ENCODE data around the gene SSPN.

SSPN gene

GRCh38 chr12:26268841-26269561, 73.6 kb downstream of the SSPN start:
- no peak for DNase-seq

DNA sequence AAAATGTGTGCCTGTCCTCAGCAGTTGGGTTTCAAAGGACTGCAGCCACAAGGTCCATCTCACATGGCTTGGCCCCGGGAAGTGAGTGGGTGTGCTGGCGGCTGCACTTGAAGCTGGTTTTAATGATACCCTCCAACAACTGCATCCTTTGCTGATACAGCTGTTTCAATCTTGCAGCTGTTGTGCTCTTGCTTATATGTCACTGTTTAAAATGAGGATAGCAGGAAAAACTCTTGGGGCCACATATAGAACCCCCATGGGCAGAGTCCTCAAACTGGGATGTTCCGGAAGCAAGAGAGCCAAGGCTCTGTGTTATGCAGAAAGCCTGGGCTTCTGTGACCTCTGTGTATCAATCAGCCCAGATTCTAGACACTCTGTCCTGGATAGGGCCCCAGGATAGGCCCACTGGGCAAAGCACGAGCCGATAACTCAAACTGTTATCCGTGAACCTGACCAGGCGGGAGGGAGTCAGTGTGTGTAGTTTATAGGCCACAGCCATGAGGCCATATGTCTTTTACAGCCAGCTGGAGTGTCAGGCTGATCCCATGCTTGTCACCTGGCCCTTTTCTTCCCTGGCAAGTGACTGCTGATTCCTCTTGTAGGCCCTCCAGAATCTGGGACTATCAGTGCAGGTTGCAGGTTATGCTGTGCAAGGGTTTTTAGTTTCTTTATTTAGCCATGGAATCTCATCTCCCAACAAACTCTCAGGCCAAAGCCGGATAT, 74.3 kb downstream of the SSPN start:
- DNase-seq, result no peak

DNA sequence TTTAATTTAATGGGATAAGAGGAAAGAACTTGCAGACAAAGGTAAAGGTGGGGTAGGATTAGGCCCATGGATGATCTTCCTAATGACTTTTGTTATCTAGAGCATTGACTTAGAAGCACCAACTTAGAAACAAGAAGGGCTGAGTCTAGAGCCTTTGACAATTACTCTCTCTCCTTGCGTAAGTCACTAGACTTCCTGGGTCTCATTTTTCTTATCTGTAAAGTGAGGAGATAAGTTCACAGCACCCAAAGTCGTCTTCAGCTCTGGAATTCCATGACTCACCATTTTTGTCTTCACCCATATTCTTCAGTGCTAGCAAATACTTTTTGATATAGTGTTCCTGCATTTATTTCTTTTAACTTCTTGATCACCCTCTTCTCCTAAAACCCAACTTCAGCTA, 75.7 kb downstream of the SSPN start:
- no peak for DNase-seq

GRCh38 chr12:26271889-26272492, 76.6 kb downstream of the SSPN start:
- no peak for DNase-seq

DNA sequence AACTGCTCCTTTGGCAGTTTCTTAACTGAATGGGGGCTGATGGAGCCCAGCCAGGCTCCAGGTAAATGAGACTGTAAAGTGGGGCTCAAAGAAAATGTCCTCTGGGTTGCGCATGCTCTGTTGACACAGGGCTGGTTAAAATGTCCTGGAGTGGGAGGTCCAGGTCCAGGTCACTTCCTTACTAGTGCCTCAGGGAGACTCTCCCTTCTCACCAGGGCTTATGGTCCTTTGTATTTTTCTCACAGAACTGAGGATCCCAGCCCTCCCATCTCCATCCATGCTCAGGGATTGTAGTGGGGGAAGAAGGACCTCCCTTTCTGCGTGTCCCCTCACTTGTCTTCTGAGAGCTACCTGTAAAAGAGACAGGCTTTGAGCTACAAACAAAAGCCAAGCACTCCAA, 77.5 kb downstream of the SSPN start:
- DNase-seq, result no peak

DNA sequence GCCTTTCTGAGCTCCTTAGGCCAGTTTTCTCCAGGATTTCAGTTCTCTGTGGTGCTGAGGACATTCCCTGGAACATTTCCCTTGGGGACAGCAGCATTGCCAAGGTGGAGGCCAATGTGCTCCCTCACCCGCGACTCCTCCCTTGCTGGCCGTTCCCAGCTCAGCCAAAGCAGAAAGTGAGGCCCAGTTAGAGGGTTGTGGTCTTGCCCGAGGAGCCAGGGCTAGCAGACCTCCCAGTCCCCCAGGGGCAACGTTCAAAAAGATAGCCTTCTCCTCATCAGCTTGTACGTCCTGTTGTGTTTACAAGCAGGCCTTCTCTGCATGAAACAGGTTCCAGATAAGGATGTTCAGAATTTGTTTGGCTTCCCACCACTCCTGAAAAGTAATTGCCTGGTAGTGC, 78.4 kb downstream of the SSPN start:
- no peak for DNase-seq

DNA sequence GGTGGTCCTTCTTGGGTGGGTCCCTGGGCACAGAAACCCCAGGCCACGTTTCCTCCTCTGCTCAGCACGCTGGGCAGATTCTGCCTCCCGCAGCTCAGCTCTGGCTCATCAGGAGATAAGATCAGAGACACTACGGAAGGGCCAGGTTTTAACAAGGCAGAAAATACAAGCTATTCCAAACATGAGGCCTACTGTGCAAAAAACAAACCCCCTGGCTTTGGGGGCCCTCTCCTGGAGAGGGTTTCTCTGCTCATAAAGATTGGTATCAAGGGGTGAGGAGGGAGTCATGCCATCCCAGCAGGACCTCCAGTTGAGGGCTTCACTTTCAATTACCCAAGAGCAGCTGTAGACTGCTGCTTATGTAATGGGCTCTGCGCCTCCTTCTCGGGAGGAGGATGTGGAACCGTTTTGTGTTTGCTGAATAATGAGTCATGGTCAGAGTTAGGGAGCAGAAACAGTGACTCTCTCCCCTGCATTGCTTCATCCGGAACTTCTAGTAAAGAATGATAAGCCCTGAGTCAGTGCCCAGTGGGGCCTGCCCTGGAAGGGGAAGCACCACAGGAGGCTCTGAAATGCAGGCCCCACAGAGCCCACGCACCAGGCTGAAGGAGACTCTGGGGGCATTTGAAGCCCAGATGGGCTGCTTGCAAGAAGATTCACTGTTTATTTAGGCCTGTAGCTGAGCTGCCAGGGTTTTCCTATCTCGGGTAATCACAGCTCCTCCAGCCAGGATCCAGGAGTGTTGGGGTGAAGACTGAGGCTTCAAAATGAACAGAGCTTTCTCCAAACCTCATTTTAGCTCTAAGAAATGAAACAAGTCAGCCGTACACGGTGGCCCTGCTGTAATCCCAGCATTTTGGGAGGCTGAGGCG, 79.3 kb downstream of the SSPN start:
- peak; percentile 28 for DNase-seq

- DNase-seq, result no peak
These were observed 80.1 kb downstream of the SSPN start for GRCh38 chr12:26275313-26276131.

GRCh38 chr12:26276709-26277108, 81.3 kb downstream of the SSPN start:
- DNase-seq, result no peak

DNA sequence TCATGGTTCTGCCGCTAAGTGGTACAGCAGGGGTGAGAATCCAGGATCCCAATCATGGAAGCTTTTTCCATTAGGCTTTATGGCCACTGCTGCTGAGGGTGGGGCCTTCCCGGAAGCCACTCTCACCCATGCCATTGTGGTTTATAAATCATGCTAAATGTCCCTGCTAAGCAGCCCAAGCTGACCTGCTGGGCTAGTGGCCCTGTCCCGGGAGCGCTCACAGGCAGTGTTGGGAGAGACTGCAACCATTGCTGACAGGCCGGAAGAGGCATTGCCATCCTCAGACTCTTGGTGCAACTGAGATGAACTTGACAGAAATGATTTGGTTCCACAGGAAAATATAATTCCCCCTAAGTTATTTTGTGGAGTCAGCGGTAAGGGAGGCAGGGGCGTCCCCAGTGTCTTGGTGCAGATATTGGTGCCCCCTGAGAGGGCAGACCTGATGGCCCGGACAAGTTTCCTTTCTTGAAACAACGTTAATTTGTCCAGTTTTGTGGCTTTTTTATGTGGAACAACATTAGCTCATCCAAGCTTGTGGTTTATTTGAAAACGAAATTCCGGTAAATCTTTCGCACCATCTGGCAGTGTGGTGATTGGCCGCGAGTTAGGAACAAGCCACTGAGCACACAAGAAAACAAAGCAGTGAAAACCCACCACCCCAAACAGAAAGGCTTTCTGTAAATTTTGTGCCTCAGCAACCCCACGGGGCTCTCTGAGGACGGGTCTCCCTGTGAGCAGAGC, 82.3 kb downstream of the SSPN start:
- DNase-seq, result no peak

- no peak for DNase-seq
These were observed 82.9 kb downstream of the SSPN start for GRCh38 chr12:26278266-26278665.

DNA sequence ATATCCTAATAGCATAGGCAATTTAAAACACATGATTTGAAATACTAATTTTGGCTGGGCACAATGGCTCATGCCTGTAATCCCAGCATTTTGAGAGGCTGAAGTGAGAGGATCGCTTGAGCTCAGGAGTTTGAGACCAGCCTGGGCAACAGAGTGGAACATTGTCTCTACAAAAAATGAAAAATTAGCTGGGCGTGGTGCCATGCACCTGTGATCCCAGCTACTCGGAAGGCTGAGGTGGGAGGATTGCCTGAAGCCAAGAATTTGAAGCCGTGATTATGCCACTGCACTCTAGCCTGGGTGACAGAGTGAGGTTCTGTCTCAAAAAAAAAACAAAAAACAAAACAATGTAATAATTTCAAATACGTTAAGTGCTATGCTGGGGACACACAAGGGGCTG, 83.3 kb downstream of the SSPN start:
- DNase-seq, result no peak

DNA sequence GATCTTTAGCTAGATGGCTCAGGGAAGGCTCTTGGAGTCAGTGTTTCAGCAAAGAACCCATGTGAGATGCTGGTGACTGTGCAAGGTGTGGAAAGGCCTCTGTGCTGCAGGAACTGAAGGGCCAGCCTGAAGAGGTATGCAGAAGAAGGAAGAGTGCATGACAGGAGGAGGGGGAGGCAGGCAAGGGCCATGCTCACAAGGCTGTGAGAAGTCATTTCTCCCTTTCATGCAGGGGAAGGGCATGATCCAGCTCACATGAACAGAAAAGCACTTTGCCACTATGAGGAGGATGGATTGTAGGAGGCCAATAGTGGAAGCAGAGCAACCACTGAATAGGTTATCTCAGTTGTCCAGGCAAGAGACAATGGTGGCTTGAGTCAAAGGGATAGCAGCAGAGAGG, 83.7 kb downstream of the SSPN start:
- no peak for DNase-seq

DNA sequence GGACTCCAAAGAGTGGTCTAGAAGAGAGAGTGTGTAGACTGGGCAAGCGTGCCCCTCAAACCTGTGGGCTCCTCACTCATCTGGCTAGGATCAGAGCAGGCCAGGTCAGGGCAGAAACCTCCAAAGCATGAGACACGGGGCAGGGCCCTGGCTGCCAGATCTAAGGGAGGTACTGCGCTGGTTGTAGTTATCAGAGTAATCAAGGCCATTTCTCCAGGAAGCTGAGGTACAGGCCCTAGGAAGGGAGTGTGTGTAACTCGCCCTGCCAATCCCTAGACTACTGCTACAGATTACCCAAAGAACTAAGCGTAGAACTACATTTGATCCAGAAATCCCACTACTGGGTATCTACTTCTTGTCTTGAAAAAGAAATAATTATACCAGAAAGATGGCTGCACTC, 84.5 kb downstream of the SSPN start:
- DNase-seq, result no peak

DNA sequence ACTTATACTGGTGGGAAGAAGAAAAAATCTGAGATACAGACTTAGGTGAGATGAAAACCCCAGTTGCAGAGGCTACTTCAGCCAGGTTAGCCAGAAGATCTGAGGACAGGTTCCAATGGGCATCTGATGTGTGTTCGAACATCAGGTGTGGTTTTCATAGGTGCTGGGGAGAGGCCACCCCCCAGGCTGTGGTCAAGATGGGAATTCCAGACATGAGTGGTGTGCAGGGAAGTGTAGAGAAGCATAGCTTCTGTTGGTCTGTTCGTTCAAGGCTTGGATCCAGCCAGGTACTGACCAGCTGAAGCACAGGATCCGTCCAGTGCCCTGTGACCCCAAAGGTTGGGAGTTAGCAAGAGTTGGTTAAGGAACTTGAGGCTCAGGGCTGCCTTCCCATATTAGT, 85.5 kb downstream of the SSPN start:
- DNase-seq, result no peak

DNA sequence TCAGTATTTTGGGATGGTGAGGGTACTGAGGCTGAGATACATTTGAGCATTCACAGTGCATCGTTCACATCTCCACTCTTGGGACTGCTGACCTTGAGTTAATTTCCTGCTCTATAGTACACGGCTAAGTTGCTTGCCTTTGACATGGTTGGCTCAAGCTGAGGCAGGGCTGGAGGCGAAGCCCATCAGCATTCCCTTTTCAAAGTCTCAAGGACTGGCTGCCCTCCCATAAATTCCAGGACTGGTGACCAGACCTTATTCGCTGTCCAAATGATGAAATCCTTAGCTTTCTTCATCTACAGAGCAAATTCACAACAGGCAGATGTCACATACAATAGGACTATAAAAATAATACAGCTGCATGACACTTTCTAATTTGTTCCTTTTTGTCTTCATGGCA, 85.9 kb downstream of the SSPN start:
- DNase-seq, result no peak

- no peak for DNase-seq
These were observed 87.1 kb downstream of the SSPN start for GRCh38 chr12:26282339-26282940.

GRCh38 chr12:26283046-26283445, 87.7 kb downstream of the SSPN start:
- DNase-seq, result no peak

DNA sequence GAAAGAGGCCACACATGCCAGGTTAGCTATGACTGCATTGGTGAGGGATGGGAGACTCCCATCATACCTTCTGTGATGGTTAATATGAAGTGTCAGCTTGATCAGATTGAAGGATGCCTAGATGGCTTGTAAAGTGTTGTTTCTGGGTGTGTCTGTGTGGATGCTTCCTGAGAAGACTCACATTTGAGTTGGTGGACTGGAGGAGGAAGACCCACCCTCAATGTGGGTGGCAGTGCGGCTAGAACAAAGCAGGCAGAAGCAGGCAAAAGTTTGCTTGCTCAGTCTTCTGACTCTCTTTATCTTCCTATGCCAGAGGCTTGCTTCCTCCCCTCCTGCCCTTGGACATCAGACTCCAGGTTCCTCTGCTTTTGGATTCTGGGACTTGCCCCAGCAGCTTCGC, 88.2 kb downstream of the SSPN start:
- DNase-seq, result no peak

- DNase-seq, result no peak
These were observed 90.0 kb downstream of the SSPN start for GRCh38 chr12:26285401-26285800.

- no peak for DNase-seq
These were observed 90.8 kb downstream of the SSPN start for GRCh38 chr12:26286186-26286585.

Data from stimulated activated naive CD4-positive, alpha-beta T cell treated with Interleukin-2 at 50 U/mL for 16 hours (primary cell).